Gastrocnemius medialis (tissue), 4 donors: Measurements from ENCODE around the gene ACSL1.

Experiments
- CTCF ChIP-seq, 5 experiments: fragments of 450-650 bp in 3 of 5; fragments of 200-600 bp in 2 of 5; sonication (generic) in 2 of 5; IDR thresholded peaks in 4 of 5; conservative IDR thresholded peaks in 1 of 5; 1 replicate in 4 of 5; 2 replicates in 1 of 5; pipeline ENCODE4 v1.5.1; 2016 to 2019; ENCODE audit warnings: antibody characterized with exemption in 5 of 5, mild to moderate bottlenecking in 3 of 5, moderate library complexity in 3 of 5
- POLR2A ChIP-seq, 2 donors: fragments of 450-650 bp; IDR thresholded peaks; one replicate each; pipeline ENCODE4 v1.6.1; 2017; ENCODE audit warnings: antibody characterized with exemption in 2 of 2, mild to moderate bottlenecking in 2 of 2, moderate library complexity in 2 of 2

GRCh38 chr4:184804621-184805020 lies 21.1 kb downstream of the ACSL1 start:
- TF ChIP-seq CTCF (IDR thresholded peaks at IDR 0.05 in 4 of 5, conservative IDR thresholded peaks at IDR 0.05 in 1 of 5) (no peak), POLR2A (IDR thresholded peaks at IDR 0.05) (no peak)
